ENCODE measurements around the gene CHI3L1.

CHI3L1 gene

DNA sequence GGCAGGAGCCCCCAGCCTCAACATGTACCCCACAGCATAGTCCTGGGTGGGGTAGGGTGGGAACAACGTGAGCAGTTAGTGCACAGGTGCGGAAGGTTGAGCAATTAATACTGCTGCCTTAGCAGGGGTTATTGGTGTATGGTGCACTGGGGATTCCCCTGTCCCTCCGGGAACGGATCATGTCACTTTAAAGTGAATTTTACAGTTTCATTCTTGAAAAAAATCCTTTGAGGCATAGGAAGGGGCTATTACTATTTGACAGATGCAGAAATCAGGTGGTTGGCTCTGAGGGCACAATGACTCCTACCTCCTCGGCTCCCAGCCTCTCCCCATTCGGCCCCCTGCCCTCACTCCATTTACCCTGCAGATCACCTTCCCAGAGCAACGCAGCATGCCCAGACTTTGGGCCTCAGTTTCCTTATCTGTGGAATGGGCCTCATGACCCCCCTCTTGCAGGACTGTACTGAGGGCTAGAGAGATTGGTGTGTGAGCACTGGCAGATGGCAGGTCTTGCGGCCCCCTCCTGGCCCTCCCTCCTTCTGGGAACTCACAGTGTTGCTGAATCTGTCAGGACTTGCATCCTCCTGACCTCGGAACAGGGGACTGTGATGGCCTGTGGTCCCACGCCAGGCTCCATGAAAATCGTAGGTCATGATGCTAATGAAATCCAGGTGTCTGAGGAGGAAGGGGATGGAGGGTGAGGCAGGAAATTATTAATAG is 5.7 kb downstream of the CHI3L1 start:
- TF ChIP-seq, protein P1, sequence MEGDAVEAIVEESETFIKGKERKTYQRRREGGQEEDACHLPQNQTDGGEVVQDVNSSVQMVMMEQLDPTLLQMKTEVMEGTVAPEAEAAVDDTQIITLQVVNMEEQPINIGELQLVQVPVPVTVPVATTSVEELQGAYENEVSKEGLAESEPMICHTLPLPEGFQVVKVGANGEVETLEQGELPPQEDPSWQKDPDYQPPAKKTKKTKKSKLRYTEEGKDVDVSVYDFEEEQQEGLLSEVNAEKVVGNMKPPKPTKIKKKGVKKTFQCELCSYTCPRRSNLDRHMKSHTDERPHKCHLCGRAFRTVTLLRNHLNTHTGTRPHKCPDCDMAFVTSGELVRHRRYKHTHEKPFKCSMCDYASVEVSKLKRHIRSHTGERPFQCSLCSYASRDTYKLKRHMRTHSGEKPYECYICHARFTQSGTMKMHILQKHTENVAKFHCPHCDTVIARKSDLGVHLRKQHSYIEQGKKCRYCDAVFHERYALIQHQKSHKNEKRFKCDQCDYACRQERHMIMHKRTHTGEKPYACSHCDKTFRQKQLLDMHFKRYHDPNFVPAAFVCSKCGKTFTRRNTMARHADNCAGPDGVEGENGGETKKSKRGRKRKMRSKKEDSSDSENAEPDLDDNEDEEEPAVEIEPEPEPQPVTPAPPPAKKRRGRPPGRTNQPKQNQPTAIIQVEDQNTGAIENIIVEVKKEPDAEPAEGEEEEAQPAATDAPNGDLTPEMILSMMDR (IDR thresholded peaks at IDR 0.05; ENCODE audit: extremely low read depth, missing control alignments): no peak
- no peak for DNase-seq (ENCODE audit: low spot score)

DNA sequence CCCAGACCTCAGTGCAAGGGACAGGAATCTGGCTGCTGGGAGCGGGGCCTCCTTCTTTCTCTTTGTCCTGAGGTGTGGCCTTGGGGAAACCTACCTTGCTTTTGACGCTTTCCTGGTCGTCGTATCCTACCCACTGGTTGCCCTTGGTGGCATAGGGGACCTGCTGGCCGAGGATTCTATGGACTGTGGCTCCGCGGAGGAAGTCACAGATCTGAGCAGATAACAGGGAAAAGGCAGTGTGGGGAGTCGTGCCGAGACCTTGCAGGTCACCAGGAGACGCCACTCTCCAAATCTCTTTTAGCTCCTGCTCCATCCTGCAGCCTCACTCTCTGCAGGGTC is 6.9 kb downstream of the CHI3L1 start:
- DNase-seq (ENCODE audit: low spot score): no peak
- TF ChIP-seq, protein P1 (IDR thresholded peaks at IDR 0.05; ENCODE audit: extremely low read depth, missing control alignments): no peak

DNA sequence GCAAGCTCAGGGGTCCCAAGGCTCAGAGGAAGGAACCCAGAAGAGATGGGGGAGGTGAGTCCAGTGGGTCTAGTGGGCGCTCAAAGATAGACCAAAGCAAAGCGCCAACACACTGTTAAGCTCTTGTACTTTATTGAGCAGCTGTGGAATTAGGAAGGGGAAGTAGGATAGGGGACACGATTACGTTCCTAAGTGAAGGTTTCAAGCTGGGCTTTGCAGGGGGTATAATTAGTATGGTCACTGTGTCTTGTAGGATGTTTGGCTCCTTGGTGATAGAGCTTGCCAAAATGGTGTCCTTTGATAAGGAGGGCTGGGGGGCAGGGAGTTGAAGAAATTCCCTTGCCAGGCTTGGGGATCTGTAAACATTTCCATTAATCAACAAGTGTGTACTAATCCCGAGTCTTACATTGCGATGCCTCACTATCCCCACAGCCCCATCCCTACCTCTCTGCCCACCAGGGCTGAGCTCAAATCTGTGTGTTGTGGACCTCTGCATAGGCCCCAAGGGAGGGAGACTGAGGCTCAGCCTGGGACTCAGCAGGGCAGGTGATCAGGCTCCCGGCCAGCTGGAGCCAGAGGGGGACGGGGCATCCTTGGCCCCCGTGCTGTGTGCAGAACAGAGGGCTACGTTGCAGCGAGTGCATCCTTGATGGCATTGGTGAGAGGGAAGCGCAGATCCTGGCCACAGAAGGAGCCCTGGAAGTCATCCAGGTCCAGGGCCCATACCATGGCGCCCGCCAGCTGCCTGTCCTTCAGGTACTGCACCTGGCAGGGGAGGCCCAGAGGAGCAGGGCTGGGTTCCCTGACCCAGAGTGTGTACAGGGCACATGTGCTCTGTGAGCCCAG is 7.5 kb downstream of the CHI3L1 start:
- TF ChIP-seq, protein P1 (IDR thresholded peaks at IDR 0.05; ENCODE audit: extremely low read depth, missing control alignments): no peak
- no peak for DNase-seq (ENCODE audit: low spot score)

DNA sequence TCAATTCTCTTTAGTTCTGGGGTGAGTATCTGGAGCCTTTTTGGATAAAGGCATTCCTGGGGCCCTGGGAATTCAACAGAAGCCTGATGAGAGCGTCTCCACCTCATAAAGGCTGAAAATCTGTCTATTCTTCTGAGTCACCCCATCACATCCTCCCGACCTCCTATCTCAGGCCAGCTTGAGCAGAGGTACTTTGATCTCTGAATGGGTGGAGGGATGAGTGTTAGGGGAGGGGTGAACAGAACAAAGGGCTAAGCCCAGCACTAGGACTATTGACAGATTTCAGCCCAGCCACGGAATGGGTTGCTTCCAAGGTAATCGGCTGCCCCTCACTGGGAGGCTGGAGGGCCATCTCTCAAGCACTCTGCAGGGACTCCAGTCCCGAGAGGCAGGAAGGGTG is 8.4 kb downstream of the CHI3L1 start:
- no peak for DNase-seq (ENCODE audit: low spot score)

DNA sequence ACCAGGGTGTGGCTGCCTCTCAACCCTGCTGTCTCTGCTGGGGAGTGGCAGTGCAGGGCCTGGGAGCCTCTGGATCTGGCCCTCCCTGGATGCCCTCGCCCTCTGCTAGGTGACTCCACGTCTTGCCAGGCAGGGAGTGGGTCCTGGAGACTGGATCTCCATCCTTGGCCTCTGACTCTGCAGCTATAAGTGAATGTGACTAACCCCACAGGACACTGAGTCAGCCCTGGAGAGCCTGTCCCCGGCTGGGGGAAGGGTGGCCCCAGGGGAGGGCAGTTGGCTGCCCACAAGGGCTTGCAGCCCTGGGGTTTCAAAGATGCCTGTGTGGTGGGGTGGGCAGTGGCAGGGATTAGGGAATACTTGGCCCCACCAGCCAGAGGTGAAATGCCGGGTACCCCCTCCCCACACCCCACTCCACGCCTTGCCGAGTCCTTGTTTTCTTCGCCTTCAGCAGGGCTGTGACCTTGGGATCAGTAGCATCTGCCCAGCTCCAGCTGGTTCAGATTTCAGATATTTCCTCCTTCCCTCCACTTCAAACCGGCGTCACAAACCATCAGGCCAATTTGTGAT is 8.9 kb downstream of the CHI3L1 start:
- TF ChIP-seq, protein P1 (IDR thresholded peaks at IDR 0.05; ENCODE audit: extremely low read depth, missing control alignments): no peak
- no peak for DNase-seq (ENCODE audit: low spot score)

More for the DNA sequence above, 8.4 kb downstream of the CHI3L1 start:
- TF ChIP-seq, protein P1 (IDR thresholded peaks at IDR 0.05; ENCODE audit: extremely low read depth, missing control alignments): no peak

DNA sequence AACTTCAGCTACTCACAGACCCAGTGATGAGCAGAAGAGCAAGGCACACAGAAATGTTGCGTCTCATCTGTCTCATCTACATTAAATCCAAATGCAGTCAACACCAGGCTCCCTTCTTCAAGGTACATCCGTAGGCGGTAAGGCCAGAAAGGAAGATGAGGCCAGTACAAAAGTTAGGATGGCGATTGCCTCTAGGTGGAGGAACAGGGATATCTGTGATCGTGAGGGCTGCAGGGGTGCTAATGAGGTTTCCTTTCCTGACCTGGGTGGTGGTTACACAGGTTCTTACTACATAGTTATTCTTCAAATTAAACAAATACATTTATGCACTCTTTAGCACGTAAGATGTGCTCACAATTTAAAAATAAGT is 9.5 kb downstream of the CHI3L1 start:
- no peak for DNase-seq (ENCODE audit: low spot score)
- TF ChIP-seq, protein P1 (IDR thresholded peaks at IDR 0.05; ENCODE audit: extremely low read depth, missing control alignments): no peak

All from GM20000 (cell line).